GM18498 (cell line): ENCODE measurements around the gene FOCAD.

Source experiments
- ATAC-seq: cut with Tn5 transposase; IDR thresholded peaks from one replicate; pipeline ENCODE4 v1.9.1; 2021; ENCODE audit warnings: mild to moderate bottlenecking, moderate library complexity; ENCODE audit not compliant: unreplicated experiment

Gene FOCAD

DNA sequence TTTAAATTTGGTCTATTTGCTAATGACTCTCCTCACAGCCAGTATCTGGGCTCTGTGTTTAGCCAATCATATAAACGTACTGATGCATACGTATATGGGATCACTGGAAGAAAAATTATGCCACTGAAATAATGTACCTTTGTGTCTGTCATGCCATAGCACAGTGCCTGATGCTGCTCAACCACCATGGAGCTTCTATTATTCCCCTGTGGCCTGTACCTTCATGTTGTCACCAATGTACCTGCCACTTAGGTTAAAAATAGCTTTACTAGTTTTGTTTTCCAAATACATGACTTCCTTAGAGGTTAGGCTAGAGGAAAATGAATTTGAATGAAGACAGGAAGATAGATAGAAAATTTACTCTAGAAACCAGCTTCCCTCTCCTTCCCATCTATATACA, 312.8 kb downstream of the FOCAD start:
- no peak for ATAC-seq

DNA sequence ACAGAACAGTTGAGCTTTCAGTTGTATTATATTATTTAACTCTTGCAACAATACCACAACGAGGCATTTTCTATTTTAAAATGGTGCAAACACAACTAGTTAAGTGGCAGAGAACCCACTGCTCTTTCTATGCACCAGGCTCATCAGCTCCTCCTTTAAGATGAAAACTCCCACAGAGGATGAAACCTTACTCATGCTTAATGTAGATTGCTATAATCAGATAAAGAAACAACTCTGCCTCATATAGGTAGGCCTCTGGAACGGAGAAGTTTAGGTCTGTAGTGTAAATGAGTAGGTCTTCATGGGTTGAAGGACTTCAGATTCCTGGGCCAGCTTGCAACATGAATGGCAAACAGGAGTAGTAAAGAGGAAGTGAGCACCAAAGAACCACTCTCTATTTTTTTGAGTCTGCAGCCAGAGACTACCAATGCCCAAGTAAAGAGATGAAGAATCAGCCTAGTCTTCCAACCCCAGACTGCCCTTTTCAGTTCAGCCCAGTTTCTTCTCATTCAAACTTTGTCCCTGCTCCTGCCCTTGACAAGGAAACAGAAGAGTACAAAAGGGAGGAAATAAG, 313.5 kb downstream of the FOCAD start:
- peak; percentile 95 for ATAC-seq

DNA sequence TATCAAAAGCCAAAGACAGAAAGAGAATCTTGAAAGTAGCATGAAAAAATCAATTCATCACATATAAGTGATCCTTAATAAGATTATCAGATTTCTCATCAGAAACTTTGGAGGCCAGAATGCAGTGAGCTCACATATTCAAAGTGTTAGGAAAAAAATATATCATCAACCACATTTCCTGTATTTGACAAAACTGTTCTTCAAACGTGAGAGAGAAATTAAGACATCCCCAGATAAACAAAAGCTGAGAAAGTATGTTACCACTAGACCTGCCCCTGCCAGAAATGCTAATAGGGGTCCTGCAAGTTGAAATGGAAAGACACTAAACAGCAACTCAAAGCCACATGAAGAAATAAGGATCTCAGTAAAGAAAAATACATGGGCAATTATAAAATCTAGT, 317.5 kb downstream of the FOCAD start:
- no peak for ATAC-seq

DNA sequence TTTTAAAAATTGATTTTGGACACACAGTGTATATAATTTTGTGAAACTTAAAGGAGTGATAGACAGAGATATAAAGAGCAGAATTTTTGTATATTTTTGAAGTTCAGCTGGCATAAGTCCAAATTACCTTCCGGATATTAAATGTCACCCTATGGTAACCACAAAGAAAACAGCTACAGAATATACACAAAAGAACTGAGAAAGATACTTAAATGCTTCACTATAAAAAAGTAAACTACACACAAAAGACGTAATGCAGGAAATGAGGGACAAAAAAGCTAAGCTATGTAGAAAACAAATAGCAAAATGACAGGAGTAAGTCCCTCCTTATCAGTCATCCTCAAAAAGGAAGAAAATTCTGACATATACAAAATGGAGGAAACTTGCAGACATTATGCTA, 318.0 kb downstream of the FOCAD start:
- ATAC-seq = no peak

DNA sequence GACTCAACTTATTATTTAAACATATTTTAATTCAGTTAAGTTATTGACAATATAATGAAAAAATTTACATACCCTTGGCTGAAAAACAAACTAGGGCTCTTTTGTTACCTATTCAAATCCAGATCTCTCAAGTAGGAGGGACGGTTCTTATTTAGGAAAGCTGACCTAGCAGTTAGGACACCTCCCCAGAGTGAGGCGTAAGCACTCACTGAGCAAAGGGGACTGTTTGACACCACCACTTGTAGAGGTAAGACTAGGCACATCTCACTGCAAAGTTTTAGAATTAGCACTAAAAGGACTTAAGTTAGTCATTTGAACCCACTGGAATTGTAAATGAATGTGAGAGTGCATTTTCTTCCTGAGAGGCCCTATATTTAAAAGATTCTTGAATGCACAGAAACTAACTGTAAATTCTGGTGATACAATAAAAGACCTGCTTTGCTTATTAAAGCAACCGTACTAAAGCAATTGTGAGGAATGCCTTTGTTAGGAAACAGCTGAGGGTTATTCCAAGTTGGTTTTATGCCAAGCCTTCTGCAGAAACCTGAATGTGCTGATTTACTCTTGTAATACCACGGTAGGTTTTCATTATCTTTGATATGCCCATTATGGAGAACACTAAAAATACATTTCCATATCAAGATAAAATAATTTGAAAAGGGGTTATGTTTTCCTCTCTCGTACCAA, 331.2 kb downstream of the FOCAD start:
- ATAC-seq = no peak

DNA sequence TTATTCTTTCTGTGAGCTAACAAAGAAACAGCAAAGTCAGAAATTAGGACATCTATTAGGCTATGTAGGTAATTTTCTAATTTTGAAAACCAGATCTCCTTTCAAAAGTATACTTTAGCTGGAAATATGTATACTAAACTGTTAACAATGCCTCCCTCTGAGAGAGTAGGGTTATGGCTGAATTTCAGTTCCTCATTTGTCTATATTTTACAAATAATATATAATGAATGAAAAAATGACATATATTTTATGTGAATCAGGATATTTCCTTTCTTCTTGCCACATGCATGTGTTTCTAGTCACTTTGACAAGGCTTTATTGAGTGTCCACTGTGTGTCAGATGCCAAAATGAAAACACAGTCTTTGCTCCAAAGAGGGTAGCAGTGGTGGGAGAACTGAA, 331.9 kb downstream of the FOCAD start:
- peak; percentile 69 for ATAC-seq

DNA sequence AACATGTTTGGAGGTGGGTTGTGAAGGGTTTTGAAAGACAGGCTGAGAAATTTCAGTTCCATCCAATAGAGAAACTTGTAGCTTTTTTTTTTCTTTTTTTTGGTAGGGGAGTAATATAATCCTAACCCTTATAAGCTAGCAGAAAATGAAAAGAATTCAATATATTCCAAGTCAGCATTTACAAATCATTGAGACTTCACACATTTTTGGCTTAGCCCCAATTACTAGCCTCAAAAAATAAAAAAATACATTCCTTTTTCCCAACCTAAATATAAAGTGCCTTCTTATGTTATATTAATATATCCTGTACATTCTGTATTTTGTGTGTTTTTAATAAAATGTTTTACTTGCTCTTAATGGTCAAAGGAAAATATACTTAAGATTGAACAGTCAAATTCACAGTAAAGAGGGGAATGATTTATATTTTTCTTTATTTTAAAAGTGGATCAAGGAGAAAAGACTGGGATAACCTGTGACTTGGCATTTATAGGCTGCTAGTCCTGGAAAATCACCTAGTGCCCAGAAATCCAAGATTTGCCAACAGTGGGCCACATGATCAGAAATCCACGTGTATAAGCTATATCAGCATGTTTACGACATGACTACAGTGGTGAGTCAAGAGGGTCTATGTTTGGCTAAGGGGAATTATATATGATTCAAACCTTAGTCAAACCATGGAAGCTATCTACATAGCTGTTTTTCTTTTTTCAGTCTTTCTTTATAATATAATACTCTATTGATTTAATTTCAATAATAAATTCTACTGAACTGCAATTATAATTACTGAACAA, 332.8 kb downstream of the FOCAD start:
- no peak for ATAC-seq

DNA sequence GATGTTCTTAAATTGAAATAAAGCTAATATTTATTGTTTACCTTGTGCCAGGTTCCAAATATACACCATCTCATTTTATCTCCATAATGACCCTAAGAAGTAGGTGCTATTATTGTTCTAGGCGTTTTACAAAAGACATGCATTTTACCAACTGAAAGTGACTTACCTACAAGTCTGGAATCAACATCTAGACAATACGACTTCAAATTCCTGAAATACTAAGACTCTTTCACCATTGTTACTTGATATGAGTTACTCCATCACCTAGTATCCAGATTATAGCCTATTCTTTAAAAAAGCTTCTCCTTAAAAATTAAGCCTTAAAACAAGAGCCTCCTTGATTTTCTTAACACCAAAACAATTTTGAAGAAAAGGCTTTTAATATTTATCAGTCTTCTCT, 334.1 kb downstream of the FOCAD start:
- ATAC-seq = no peak

DNA sequence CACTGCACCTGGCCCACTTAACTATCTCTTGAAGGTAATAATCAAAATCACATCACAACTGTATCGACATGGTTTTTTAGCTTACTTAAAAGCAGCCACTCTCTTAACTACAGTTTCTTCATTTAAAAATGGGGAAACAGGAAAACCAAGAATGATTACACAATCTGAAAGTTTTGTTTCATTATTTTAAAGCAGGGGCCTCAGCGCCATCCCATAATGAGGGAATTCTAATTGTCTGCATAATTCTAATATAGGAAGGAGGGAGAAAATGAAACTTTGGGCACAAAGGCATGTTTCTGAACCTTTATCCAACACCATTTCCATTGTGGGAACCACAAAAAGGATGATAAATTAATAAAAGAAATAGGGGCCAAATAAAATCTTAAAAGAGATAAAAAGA, 339.8 kb downstream of the FOCAD start:
- ATAC-seq = no peak

DNA sequence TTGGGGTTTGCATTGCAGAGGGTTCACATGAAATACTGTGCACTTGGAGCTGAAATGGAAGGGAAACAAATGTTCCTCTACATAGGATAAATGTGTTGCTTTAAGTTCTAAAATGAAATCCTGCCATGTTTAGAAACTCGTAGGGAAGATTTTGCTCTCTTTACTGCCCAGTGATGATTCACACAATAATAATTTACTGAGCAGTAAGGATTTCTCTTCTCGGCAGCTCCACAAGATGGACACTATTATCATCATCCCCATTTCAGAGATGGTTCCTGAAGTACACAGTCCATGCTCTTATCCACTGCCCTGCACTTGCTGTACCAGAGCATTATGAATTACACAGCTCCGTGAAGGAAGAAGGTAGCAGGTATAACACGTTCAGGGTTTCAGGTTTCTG, 343.2 kb downstream of the FOCAD start:
- ATAC-seq = no peak

DNA sequence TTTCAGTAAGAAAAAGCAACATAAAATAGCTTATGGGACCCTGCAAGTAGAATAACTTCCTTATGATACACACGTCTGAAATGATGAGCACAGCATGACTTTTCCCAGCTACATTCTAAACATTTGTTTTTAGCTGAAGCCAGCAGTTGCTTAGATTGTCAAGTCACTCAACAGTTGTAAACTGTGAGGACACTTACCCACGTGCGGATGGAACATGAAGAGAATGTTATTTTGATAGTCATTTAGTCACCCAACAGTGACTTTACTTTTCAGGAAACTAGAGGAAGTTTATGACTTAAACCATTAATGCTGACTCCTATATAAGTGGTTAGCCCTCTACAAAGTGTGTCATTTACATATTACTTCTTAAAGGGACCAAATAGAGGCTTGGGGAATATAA, 344.4 kb downstream of the FOCAD start:
- ATAC-seq = no peak

DNA sequence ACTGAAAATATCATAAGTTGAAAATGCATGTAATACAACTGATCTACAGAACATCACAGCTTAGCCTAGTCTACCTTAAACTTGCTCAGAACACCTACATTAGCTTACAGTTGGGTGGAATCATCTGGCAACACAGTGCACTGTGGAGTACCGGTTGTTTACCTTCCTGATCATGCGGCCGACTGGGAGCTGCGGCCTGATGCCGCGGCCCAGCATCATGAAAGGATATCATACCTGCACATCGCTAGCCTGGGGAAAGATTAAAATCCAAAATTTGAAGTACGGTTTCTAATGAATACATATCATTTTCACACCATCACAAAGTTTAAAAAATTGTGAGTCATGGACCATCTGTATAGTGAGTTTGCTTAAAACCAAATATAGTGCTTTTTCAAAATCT, 345.6 kb downstream of the FOCAD start:
- no peak for ATAC-seq

DNA sequence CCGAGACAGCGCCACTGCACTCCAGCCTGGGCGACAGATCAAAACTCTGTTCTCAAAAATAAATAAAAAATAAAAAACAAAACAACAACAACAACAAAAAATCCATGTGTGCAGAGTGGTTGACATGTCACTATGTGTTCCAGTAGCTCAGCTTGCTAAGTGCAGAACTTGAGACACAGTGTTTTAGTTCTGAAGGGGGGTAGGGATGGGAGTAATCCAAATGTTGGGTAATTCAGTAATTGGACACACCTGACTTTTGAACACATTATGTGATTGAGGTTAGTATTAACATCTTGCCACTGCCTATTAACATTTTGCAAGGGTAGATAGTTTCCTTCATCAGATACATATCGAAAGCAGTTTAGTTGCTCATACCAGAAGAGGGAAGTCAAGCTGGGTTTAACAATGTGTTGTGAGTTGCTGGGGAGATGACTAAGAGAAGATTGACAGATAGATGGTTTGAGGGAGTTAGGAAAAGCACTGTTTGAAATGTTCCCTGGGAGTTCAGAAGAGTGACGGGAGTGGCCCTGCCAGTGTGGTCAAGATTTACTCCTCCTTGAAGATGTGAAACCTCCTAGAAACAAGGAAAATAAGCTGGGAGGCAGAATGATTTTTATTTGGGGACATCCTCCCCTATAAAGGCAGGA, 346.5 kb downstream of the FOCAD start:
- ATAC-seq = peak; percentile 62

DNA sequence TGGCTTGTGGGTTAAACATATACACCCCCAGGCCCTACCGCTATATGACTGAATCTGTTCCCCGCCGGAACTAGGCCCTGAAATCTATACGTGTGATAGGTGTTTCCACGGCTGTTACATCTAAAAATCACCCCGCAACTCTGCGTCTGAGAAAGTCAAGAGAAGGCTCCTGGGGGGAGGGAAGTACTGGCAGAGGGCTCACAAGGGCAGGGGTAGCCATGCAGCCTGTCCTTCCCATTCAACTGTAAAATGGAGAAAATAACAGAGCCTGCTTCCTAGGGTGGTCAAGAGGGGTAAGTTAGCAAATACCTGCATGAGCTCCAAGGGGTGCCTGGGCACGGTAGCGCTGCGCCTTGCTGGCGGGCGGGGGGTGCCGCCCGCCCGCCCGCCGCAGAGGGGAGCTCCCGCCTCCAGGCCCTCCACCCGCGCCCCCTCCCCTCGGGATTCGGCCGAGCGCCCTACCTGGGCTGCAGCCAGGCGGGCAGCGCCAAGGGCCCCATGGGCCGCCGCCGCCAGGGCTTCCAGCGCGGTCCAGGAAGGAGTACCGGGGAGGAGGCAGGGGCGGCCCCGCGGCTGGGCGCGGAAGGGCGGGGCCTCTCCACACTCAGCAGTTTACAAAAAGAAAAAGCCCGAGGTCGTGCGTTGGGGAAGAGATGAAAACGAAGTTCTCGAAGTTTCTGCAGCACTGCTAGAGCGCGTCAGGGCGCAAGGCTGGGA, 347.2 kb downstream of the FOCAD start, which contains the start of gene HACD4:
HACD4 (minus strand) TSS at position 550 of the 717 bp plus-strand sequence; CDS start at position 500, 50 bp downstream.
- peak; percentile 91 for ATAC-seq

DNA sequence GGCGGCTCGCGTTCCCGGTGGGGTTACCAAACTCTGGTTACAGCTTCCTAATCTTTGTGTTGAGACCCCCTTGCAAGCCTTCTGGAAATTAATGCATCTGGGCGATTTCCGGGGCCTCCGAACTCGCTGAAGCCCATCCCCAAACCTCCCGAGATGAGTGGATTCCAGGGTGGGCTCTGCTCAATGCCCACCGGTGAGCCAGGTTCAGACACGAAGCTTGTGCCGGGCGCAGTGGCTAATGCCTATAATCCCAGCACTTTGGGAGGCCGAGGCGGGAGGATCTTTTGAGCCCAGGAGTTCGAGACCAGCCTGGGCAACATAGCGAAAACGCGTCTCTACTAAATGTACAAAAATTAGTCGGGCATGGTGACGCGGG, 347.7 kb downstream of the FOCAD start:
- no peak for ATAC-seq

DNA sequence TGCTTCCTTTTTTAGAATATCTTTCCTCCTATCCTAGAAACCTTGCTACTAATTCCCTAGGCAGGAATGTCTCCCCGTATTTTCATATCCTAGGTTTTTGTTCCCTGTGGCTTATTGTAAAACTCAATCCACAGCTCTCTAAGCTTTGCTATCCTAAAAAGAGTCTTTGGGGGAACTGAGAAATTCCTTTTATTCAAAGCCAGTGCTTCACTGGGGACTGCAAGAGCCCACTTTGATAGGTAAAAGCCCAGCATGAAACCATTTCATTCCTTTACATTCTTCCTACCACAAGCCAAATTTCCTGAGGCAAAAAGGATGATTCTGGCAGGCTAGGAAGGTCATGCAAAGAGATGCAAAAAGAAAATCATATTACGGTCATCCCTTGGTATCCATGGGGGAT, 353.2 kb downstream of the FOCAD start:
- ATAC-seq = no peak

DNA sequence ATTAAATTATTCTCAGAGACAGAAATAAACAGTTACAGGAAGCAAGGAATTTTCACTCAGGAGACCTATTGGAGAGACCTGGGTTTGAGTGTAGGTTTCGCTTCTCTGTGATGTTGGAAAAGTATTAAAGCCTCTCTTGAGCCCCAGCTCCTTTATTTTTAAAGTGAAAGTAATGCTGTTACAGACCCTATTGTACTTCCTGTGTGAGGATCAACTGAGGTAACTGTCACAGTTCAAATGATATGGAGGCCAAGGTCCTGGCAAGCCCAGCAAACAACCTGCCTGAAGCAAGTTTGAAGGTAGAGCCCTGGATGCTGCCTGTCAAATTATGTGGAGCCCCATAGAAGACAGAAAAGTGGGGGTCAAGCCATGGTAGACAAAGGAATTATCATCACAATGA, 355.2 kb downstream of the FOCAD start:
- ATAC-seq = no peak

DNA sequence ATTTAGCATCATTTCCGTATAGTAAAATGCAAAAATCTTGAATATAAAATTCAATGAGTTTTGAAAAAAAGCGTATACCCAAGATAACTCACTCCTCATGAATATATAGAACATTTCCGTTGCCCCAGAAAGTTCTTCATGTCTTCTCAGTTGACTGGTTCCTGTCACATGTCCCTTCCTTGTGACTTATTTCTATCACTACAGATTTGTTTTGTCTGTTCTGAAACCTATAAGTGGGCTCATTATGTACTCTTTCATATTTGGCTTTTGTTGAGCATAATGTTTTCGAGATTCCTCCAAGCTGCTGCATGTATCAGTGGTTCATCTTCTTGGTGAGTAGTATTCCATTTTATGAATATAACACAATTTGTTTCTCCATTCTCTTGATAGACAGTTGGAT, 358.4 kb downstream of the FOCAD start:
- ATAC-seq = no peak

DNA sequence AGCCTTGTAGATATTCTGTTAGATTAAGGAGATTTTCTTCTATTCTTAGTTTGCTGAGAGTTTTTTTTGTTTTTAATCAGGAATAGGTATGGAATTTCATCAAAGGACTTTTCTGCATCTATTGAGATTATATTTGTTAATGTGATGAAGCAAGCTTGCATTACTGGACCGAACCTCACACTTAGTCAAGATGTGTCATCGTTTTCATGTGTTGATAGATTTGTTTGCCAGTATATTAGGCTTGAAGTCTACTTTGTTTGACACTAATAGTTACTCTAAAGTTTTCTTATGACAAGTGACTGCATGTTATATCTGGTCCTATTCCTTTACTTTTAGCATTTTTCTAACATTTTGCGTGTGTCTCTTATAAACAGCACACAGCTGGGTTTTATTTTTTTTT, 359.8 kb downstream of the FOCAD start:
- ATAC-seq = no peak
